ENCODE results near the gene LILRA6. TPM values are rescaled to one million over a fixed set of nuclear protein-coding genes. Genes with fewer than 3 reads are reported as not detected.

The LILRA6 gene
- total RNA-seq, 1 donor from 2014 or later, result not detected

GRCh38 chr19:54204767-54205468 lies 37.7 kb downstream of the LILRA6 start:
- Mint-ChIP-seq H3K27me3 (no peaks in the 10 kb centered on the region), H3K9me3 (no peaks in the 10 kb centered on the region), H3K4me1 (peaks cover 94% of the 10 kb centered on the region), H3K27ac (peak overlapping the region; percentile 25), H3K4me3 (peak overlapping the region; percentile 41), H3K36me3 (ENCODE audit: low read depth) (peaks cover 87% of the 10 kb centered on the region)
- intact Hi-C loops (cut with micrococcal nuclease), result no loop called here
- no peak for ATAC-seq (ENCODE audit: low read depth)
- no peak for DNase-seq
- TF ChIP-seq CTCF (IDR thresholded peaks at IDR 0.05), result no peak
- POLR2A ChIA-PET, result interaction anchor here (0.7 to 5.2 kb wide), 3 partner anchors 15 to 422 kb away, joined by 3 to 69 read pairs (median 3); partner anchors contain the start of genes MBOAT7 and TSEN34
- CTCF ChIA-PET, result no interaction called here

- POLR2A ChIA-PET, result interaction anchor here (1.4 to 6.5 kb wide), 2 partner anchors 14 to 44 kb away, joined by 4 to 244 read pairs; partner anchors contain the start of genes LENG1, MBOAT7 and TSEN34
- Mint-ChIP-seq H3K9me3 (no peaks in the 10 kb centered on the region), H3K36me3 (ENCODE audit: low read depth) (peaks cover 76% of the 10 kb centered on the region), H3K4me1 (peaks cover 82% of the 10 kb centered on the region), H3K27ac (peak overlapping the region; percentile 24), H3K27me3 (no peaks in the 10 kb centered on the region), H3K4me3 (peak overlapping the region; percentile 100)
- no peak for ATAC-seq (ENCODE audit: low read depth)
- DNase-seq, result no peak
- CTCF ChIA-PET, result no interaction called here
- TF ChIP-seq CTCF (IDR thresholded peaks at IDR 0.05), result no peak
- intact Hi-C loops (cut with micrococcal nuclease), result no loop called here
These were observed 39.4 kb downstream of the LILRA6 start for GRCh38 chr19:54203151-54203611.

- Mint-ChIP-seq H3K4me3 (peak overlapping the region; percentile 100), H3K27ac (peak overlapping the region; percentile 99), H3K36me3 (ENCODE audit: low read depth) (peaks cover 64% of the 10 kb centered on the region), H3K27me3 (no peaks in the 10 kb centered on the region), H3K4me1 (peaks cover 70% of the 10 kb centered on the region), H3K9me3 (no peaks in the 10 kb centered on the region)
- ChIA-PET POLR2A (interaction anchor here (2.4 to 6.5 kb wide), 3 partner anchors 8 to 42 kb away, joined by 19 to 244 read pairs (median 26); partner anchors contain the start of genes LENG1, MBOAT7 and TSEN34), CTCF (interaction anchor here (1.2 kb wide), 1 partner anchor 12 kb away, joined by 3 read pairs; the partner anchor contains the start of gene MBOAT7)
- TF ChIP-seq CTCF (IDR thresholded peaks at IDR 0.05), result no peak
- DNase-seq, result no peak
- no peak for ATAC-seq (ENCODE audit: low read depth)
- intact Hi-C loops (cut with micrococcal nuclease), result loop anchor here (1.0 to 2.0 kb wide), 4 partner anchors 40 to 1453 kb away; partner anchors contain the start of genes CNOT3, LENG8 and U2AF2
These were observed 40.6 kb downstream of the LILRA6 start for GRCh38 chr19:54201980-54202379.

- POLR2A ChIA-PET, result interaction anchor here (0.6 to 6.5 kb wide), 20 partner anchors 8 to 1674 kb away, joined by 3 to 244 read pairs (median 6); partner anchors contain the start of genes CNOT3, LAIR1, LENG1 and LENG8
- Mint-ChIP-seq H3K9me3 (no peaks in the 10 kb centered on the region), H3K4me1 (peaks cover 63% of the 10 kb centered on the region)
These were observed 41.4 kb downstream of the LILRA6 start for GRCh38 chr19:54201172-54201701.

More at GRCh38 chr19:54201172-54201701, 41.4 kb downstream of the LILRA6 start:
- H3K27ac Mint-ChIP-seq, result peak overlapping the region; percentile 99
- H3K27me3 Mint-ChIP-seq, result no peaks in the 10 kb centered on the region
- H3K36me3 Mint-ChIP-seq (ENCODE audit: low read depth), result peaks cover 57% of the 10 kb centered on the region
- CTCF ChIA-PET, result interaction anchor here (1.2 kb wide), 1 partner anchor 12 kb away, joined by 3 read pairs; the partner anchor contains the start of gene MBOAT7
- no peak for ATAC-seq (ENCODE audit: low read depth)
- DNase-seq, result no peak
- peak overlapping the region; percentile 100 for H3K4me3 Mint-ChIP-seq
- intact Hi-C loops (cut with micrococcal nuclease), result loop anchor here (1.0 to 2.0 kb wide), 4 partner anchors 39 to 1454 kb away; partner anchors contain the start of genes CNOT3, LENG8 and U2AF2
- no peak for TF ChIP-seq CTCF (IDR thresholded peaks at IDR 0.05)
